Thymus (tissue), 11 donors: ENCODE data around the gene GLRX. TPM values are rescaled to one million over a fixed set of nuclear protein-coding genes. Genes with fewer than 3 reads are reported as not detected.

Experiments
- DNase-seq, 9 donors: peaks; one replicate each; pipeline ENCODE4 v3.0.0-alpha.2; 2013; ENCODE audit warnings: low spot score in 9 of 9, low read depth in 6 of 9, missing footprints in 1 of 9
- H3K27ac ChIP-seq, 2 donors: one replicate each; pipeline ENCODE4 v1.5.1; 2013; ENCODE audit warnings: control low read depth in 1 of 2, low read depth in 1 of 2, low read length in 1 of 2, mild to moderate bottlenecking in 1 of 2, moderate library complexity in 1 of 2
- H3K27me3 ChIP-seq, 2 donors: one replicate each; pipeline ENCODE4 v1.5.1; 2013; ENCODE audit warnings: low read length in 1 of 2; ENCODE audit not compliant: control insufficient read depth in 2 of 2, insufficient read depth in 1 of 2
- H3K36me3 ChIP-seq, 2 donors: one replicate each; pipeline ENCODE4 v1.5.1; 2013; ENCODE audit warnings: low read length in 1 of 2, mild to moderate bottlenecking in 1 of 2, moderate library complexity in 1 of 2; ENCODE audit not compliant: control insufficient read depth in 2 of 2, insufficient read depth in 2 of 2
- H3K4me1 ChIP-seq, 2 donors: one replicate each; pipeline ENCODE4 v1.5.1; 2013; ENCODE audit warnings: low read length in 2 of 2; ENCODE audit not compliant: control insufficient read depth in 2 of 2, insufficient read depth in 2 of 2
- H3K4me3 ChIP-seq, 2 donors: one replicate each; pipeline ENCODE4 v1.5.1; 2013; ENCODE audit warnings: low read length in 2 of 2, control low read depth in 1 of 2, mild to moderate bottlenecking in 1 of 2
- H3K9me3 ChIP-seq, 2 donors: one replicate each; pipeline ENCODE4 v1.5.1; 2013; ENCODE audit warnings: low read length in 1 of 2, mild to moderate bottlenecking in 1 of 2; ENCODE audit not compliant: control insufficient read depth in 2 of 2, insufficient read depth in 1 of 2
- WGBS: extraction: QIAGEN DNeasy Blood & Tissue Kit; methylation state at CpG from one replicate; pipeline ENCODE4 v1.1.7; 2013; 5-methylcytosine and 5-hydroxymethylcytosine counted together
- polyA plus RNA-seq: library from polyadenylated mRNA; stranded (reverse); fragments of 200-250 nt; gene quantifications from one replicate; pipeline ENCODE4 v1.2.3, GENCODE V29; 2013
- total RNA-seq: library from RNA; stranded (reverse); fragments of 120-200 nt; gene quantifications from one replicate; pipeline ENCODE4 v1.2.4, GENCODE V29; 2013
- donor health status: healthy.

The GLRX gene
- total and polyA plus RNA-seq, 2 donors: 52.4 to 119 TPM

- no peaks in the 10 kb centered on the region for H3K27me3 ChIP-seq
- H3K4me1 ChIP-seq: peaks cover 4 to 32% of the 10 kb centered on the region in 2 donors
- H3K36me3 ChIP-seq: no peaks in the 10 kb centered on the region
- H3K27ac ChIP-seq: no peak overlapping the region
- H3K9me3 ChIP-seq: no peaks in the 10 kb centered on the region
- 85% methylated on average over 1 of the region's 1 CpG for WGBS
- no peak for DNase-seq
- no peak overlapping the region for H3K4me3 ChIP-seq
These were observed 41.9 kb upstream of the GLRX start for GRCh38 chr5:95864456-95864855.

- no peak overlapping the region for H3K27ac ChIP-seq
- H3K4me3 ChIP-seq: no peak overlapping the region
- peaks cover 0 to 28% of the 10 kb centered on the region in 2 donors for H3K4me1 ChIP-seq
- H3K36me3 ChIP-seq: no peaks in the 10 kb centered on the region
- WGBS: 84% methylated on average over 4 of the region's 4 CpGs
- H3K9me3 ChIP-seq: no peaks in the 10 kb centered on the region
- no peaks in the 10 kb centered on the region for H3K27me3 ChIP-seq
- no peak for DNase-seq
These were observed 40.8 kb upstream of the GLRX start for GRCh38 chr5:95863383-95863757.

GRCh38 chr5:95862671-95863382 lies 40.3 kb upstream of the GLRX start:
- 95% methylated on average over 8 of the region's 8 CpGs for WGBS
- no peaks in the 10 kb centered on the region for H3K9me3 ChIP-seq
- H3K27me3 ChIP-seq: no peaks in the 10 kb centered on the region
- no peaks in the 10 kb centered on the region for H3K36me3 ChIP-seq
- no peak for DNase-seq
- no peak overlapping the region for H3K4me3 ChIP-seq
- no peak overlapping the region for H3K27ac ChIP-seq
- H3K4me1 ChIP-seq: peaks cover 0 to 24% of the 10 kb centered on the region in 2 donors

- Histone ChIP-seq H3K9me3 (no peaks in the 10 kb centered on the region), H3K4me1 (peaks cover 0 to 21% of the 10 kb centered on the region in 2 donors), H3K4me3 (no peak overlapping the region), H3K36me3 (no peaks in the 10 kb centered on the region), H3K27ac (no peak overlapping the region), H3K27me3 (no peaks in the 10 kb centered on the region)
- no peak for DNase-seq
- WGBS: 84% methylated on average over 8 of the region's 8 CpGs
These were observed 39.5 kb upstream of the GLRX start for GRCh38 chr5:95861864-95862561.

GRCh38 chr5:95861221-95861863 lies 38.8 kb upstream of the GLRX start:
- DNase-seq: peak in 1 of 9 donors; percentile 29
- H3K4me3 ChIP-seq: no peak overlapping the region
- H3K36me3 ChIP-seq: no peaks in the 10 kb centered on the region
- WGBS: 9% methylated on average over 14 of the region's 14 CpGs
- no peaks in the 10 kb centered on the region for H3K27me3 ChIP-seq
- no peak overlapping the region for H3K27ac ChIP-seq
- H3K9me3 ChIP-seq: no peaks in the 10 kb centered on the region
- peaks cover 0 to 21% of the 10 kb centered on the region in 2 donors for H3K4me1 ChIP-seq

GRCh38 chr5:95859661-95860060 lies 37.1 kb upstream of the GLRX start:
- no peak overlapping the region for H3K27ac ChIP-seq
- no peaks in the 10 kb centered on the region for H3K27me3 ChIP-seq
- no peak overlapping the region for H3K4me3 ChIP-seq
- no peak for DNase-seq
- 95% methylated on average over 4 of the region's 4 CpGs for WGBS
- H3K4me1 ChIP-seq: peaks cover 0 to 21% of the 10 kb centered on the region in 2 donors
- H3K36me3 ChIP-seq: no peaks in the 10 kb centered on the region
- no peaks in the 10 kb centered on the region for H3K9me3 ChIP-seq

GRCh38 chr5:95858661-95859595 lies 36.4 kb upstream of the GLRX start:
- DNase-seq: peak in 8 of 9 donors; percentile 74 to 92 (median 82)
- Histone ChIP-seq H3K9me3 (no peaks in the 10 kb centered on the region), H3K4me3 (no peak overlapping the region), H3K27me3 (no peaks in the 10 kb centered on the region), H3K27ac (no peak overlapping the region), H3K4me1 (peaks cover 0 to 21% of the 10 kb centered on the region in 2 donors), H3K36me3 (no peaks in the 10 kb centered on the region)
- 21% methylated on average over 28 of the region's 28 CpGs for WGBS

- Histone ChIP-seq H3K4me3 (no peak overlapping the region), H3K27me3 (no peaks in the 10 kb centered on the region), H3K27ac (no peak overlapping the region), H3K9me3 (no peaks in the 10 kb centered on the region), H3K4me1 (peaks cover 0 to 15% of the 10 kb centered on the region in 2 donors), H3K36me3 (no peaks in the 10 kb centered on the region)
- DNase-seq: no peak
- 85% methylated on average over 8 of the region's 8 CpGs for WGBS
These were observed 35.5 kb upstream of the GLRX start for GRCh38 chr5:95858023-95858461.
